ENCODE results near the gene CXCL1. TPM values are rescaled to one million over a fixed set of nuclear protein-coding genes. Genes with fewer than 3 reads are reported as not detected.

The CXCL1 gene
- total RNA-seq, result not detected

DNA sequence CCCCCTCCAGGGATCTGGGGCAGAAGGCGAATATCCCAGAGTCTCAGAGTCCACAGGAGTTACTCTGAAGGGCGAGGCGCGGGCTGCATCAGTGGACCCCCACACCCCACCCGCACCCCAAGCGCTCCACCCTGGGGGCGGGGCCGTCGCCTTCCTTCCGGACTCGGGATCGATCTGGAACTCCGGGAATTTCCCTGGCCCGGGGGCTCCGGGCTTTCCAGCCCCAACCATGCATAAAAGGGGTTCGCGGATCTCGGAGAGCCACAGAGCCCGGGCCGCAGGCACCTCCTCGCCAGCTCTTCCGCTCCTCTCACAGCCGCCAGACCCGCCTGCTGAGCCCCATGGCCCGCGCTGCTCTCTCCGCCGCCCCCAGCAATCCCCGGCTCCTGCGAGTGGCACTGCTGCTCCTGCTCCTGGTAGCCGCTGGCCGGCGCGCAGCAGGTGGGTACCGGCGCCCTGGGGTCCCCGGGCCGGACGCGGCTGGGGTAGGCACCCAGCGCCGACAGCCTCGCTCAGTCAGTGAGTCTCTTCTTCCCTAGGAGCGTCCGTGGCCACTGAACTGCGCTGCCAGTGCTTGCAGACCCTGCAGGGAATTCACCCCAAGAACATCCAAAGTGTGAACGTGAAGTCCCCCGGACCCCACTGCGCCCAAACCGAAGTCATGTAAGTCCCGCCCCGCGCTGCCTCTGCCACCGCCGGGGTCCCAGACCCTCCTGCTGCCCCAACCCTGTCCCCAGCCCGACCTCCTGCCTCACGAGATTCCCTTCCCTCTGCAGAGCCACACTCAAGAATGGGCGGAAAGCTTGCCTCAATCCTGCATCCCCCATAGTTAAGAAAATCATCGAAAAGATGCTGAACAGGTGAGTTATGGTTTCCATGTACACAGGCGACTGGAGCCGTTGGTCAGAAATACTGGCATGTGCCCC, at the start of gene CXCL1:
TSS of gene CXCL1 (plus strand) at position 264 of the 926 bp plus-strand sequence. CDS start at position 342, 78 bp downstream.
- H3K36me3 Mint-ChIP-seq, result no peaks in the 10 kb centered on the region

DNA sequence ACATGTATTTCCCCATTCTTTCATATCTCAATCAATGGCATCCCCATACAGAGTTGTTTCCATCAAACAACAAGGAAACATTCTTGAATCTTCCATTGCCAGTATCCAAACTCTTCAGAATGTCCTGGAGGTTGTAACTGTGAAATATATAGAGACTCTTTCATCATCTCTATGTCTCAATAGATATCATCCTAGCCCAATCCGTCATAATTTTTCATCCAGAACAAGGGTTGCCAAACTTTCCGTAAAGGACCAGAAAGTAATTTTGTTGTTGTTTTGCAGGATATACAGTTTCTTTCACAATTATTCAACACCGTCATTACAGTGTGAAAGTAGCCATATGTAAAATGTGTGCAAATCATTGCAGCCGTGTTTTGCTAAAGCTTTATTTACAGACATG, 47.9 kb upstream of the CXCL1 start:
- H3K27ac Mint-ChIP-seq, result no peak overlapping the region
- no peak for ATAC-seq
- H3K9me3 Mint-ChIP-seq, result peaks cover 18 to 19% of the 10 kb centered on the region in 2 donors

More for the DNA sequence above, at the start of gene CXCL1:
- ATAC-seq (peak in 1 of 2 donors; percentile 34), DNase-seq (ENCODE audit: low spot score in 2 of 2) (no peak)
- peaks cover 0 to 4% of the 10 kb centered on the region in 2 donors for H3K9me3 Mint-ChIP-seq
- H3K27ac Mint-ChIP-seq, result no peak within 1 kb of the TSS

DNA sequence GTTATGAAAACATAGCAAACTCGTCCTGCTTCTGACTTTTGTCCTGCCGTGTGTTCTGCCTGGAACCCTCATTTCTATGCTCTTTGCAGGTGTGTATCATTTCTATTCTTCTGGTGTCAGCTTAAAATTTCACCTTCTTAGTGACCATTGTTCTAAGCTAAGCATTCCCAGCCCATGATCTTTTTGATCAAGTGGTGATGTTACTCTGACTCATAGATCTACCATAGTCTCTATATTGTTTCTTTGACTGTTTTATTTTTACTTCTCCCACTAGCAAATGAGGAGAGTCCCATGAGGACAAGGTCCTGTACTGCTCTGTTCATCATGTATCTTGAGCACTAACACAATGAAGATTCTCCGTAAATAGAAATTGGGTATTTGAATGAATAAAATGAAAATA, 46.8 kb upstream of the CXCL1 start:
- ATAC-seq (no peak), DNase-seq (ENCODE audit: low spot score in 2 of 2) (no peak)
- Mint-ChIP-seq H3K9me3 (peaks cover 10 to 15% of the 10 kb centered on the region in 2 donors), H3K27ac (no peak overlapping the region), H3K36me3 (no peaks in the 10 kb centered on the region)

More for the DNA sequence above, 47.9 kb upstream of the CXCL1 start:
- DNase-seq (ENCODE audit: low spot score in 2 of 2), result no peak
- no peaks in the 10 kb centered on the region for H3K36me3 Mint-ChIP-seq

- Mint-ChIP-seq H3K36me3 (no peaks in the 10 kb centered on the region), H3K9me3 (peaks cover 6 to 12% of the 10 kb centered on the region in 2 donors), H3K27ac (no peak overlapping the region)
- DNase-seq (ENCODE audit: low spot score in 2 of 2), result no peak
- no peak for ATAC-seq
Measured at GRCh38 chr4:73822812-73823504, 46.2 kb upstream of the CXCL1 start.

- Mint-ChIP-seq H3K27ac (no peak overlapping the region), H3K36me3 (no peaks in the 10 kb centered on the region), H3K9me3 (peaks cover 6 to 12% of the 10 kb centered on the region in 2 donors)
- DNase-seq (ENCODE audit: low spot score in 2 of 2) (no peak), ATAC-seq (no peak)
Measured at GRCh38 chr4:73823760-73824159, 45.4 kb upstream of the CXCL1 start.

DNA sequence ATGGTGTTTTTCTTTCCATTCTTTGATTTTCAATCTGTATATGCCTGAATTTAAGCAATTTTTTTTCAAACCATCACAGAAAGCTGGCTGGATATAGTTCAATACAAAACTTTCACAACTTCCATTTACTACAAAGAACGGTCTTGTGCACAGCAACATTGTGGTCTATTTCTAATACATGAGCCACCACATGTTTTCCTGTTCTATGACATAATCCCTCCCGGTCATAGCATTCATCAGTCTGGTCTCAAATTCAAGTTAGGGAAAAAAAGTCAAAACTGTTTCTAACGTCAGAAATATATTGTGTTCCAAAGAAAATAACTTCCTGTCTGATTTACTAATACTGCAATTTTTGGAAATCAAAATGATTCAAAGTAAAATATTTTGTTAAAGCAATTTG, 40.2 kb upstream of the CXCL1 start:
- ATAC-seq, result no peak
- H3K9me3 Mint-ChIP-seq, result peaks cover 0 to 7% of the 10 kb centered on the region in 2 donors
- no peak overlapping the region for H3K27ac Mint-ChIP-seq
- H3K36me3 Mint-ChIP-seq, result no peaks in the 10 kb centered on the region
- DNase-seq (ENCODE audit: low spot score in 2 of 2), result no peak

DNA sequence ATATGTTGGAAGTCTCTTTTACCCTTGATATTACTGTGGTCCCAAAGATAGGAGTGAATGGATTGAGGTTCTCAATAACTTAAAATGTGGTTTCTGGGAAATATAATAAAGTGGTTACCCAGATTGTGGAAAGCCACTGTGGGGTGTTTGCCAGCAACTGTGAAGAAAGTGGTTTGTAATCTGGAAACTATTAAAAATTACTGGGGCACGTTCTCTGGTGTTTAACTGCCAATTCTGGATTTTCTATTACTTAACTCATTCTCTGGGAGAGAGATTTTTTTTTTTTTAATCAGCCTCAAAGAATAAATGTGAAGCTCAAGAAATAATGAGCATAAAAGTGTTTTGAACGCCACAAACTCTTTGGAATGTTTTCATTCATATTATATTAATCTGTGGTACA, 37.6 kb upstream of the CXCL1 start:
- Mint-ChIP-seq H3K9me3 (peaks cover 0 to 7% of the 10 kb centered on the region in 2 donors), H3K36me3 (no peaks in the 10 kb centered on the region), H3K27ac (no peak overlapping the region)
- ATAC-seq (no peak), DNase-seq (ENCODE audit: low spot score in 2 of 2) (no peak)

GRCh38 chr4:73832651-73833237, 36.4 kb upstream of the CXCL1 start:
- no peak for DNase-seq (ENCODE audit: low spot score in 2 of 2)
- no peak for ATAC-seq

DNA sequence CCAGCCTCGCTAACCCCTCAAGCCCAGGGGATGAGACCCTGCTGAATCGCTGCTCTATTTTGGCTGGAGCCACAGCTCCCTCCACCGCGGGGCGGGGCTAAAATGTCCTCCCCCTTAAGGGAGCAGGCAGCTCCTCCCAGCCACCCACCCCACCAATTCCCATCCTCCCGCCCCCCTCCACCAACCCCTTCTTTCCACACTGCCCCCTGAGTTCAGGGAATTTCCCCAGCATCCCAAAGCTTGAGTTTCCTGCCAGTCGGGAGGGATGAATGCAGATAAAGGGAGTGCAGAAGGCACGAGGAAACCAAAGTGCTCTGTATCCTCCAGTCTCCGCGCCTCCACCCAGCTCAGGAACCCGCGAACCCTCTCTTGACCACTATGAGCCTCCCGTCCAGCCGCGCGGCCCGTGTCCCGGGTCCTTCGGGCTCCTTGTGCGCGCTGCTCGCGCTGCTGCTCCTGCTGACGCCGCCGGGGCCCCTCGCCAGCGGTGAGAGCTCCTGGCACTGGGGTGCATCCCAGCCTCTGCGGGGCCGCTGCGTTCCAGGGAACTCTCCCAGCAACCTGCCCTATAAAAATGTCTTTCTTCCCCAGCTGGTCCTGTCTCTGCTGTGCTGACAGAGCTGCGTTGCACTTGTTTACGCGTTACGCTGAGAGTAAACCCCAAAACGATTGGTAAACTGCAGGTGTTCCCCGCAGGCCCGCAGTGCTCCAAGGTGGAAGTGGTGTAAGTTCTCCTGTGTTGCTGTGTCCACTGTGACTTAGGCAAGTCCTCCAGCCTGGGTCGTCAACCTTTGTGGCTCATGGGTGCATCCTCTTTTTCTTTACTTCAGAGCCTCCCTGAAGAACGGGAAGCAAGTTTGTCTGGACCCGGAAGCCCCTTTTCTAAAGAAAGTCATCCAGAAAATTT, 32.6 kb upstream of the CXCL1 start, which contains the start of gene CXCL6:
TSS of gene CXCL6 (plus strand) at position 306 of the 907 bp plus-strand sequence. CDS start at position 379, 73 bp downstream.
- DNase-seq (ENCODE audit: low spot score in 2 of 2) (no peak), ATAC-seq (no peak)
- Mint-ChIP-seq H3K36me3 (peaks cover 0 to 8% of the 10 kb centered on the region in 2 donors), H3K9me3 (no peaks in the 10 kb centered on the region), H3K27ac (no peak within 1 kb of the TSS)

More at GRCh38 chr4:73832651-73833237, 36.4 kb upstream of the CXCL1 start:
- H3K9me3 Mint-ChIP-seq, result peaks cover 0 to 3% of the 10 kb centered on the region in 2 donors
- no peak overlapping the region for H3K27ac Mint-ChIP-seq
- H3K36me3 Mint-ChIP-seq, result peaks cover 0 to 8% of the 10 kb centered on the region in 2 donors

- Mint-ChIP-seq H3K27ac (no peak overlapping the region), H3K36me3 (peaks cover 0 to 8% of the 10 kb centered on the region in 2 donors), H3K9me3 (no peaks in the 10 kb centered on the region)
- ATAC-seq (no peak), DNase-seq (ENCODE audit: low spot score in 2 of 2) (no peak)
Measured at GRCh38 chr4:73839071-73839470, 30.1 kb upstream of the CXCL1 start.

DNA sequence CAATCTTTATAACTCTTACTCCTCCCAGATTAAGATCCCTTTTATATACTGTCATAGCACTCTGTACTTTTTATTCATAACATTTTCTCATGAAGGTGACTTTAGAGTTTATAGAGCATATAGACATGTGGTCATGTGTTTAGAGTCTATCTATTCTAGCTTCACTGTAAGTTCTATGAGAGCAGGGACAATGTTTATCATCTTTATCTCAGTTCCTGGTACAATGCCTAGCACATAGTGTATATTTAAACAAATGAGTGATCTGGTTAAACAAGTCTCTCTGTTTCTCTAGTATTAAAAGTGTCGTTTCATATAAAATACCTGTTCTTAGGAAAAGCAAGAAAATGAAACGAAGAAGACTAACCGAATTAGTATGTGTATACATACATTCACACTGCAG, 29.5 kb upstream of the CXCL1 start:
- DNase-seq (ENCODE audit: low spot score in 2 of 2) (no peak), ATAC-seq (no peak)
- Mint-ChIP-seq H3K27ac (no peak overlapping the region), H3K36me3 (peaks cover 0 to 8% of the 10 kb centered on the region in 2 donors), H3K9me3 (no peaks in the 10 kb centered on the region)

- no peak overlapping the region for H3K27ac Mint-ChIP-seq
Measured at GRCh38 chr4:73841243-73841925, 27.8 kb upstream of the CXCL1 start.

DNA sequence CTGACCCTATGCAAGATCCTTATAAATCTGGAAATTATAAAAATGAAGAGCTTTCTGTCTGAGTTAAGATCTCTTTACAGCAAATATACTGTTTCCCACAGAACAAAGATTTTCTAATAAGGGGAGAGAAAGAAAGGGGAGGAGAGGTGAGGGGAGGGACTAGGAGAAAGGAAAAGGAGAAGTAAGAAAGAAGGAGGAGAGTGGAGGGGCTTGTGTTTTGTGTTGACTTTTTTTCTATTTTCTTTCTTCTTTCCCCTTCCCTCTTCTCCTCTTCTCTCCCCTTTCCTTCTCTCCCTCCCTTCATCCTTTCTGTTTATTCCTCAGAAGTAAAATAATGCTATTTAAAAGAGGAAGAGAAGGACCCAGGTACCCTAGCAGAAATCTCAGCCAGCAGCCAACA, 26.5 kb upstream of the CXCL1 start:
- H3K36me3 Mint-ChIP-seq, result no peaks in the 10 kb centered on the region
- no peak overlapping the region for H3K27ac Mint-ChIP-seq
- no peak for DNase-seq (ENCODE audit: low spot score in 2 of 2)
- no peak for ATAC-seq
- H3K9me3 Mint-ChIP-seq, result no peaks in the 10 kb centered on the region

More at GRCh38 chr4:73841243-73841925, 27.8 kb upstream of the CXCL1 start:
- ATAC-seq (no peak), DNase-seq (ENCODE audit: low spot score in 2 of 2) (no peak)
- peaks cover 0 to 8% of the 10 kb centered on the region in 2 donors for H3K36me3 Mint-ChIP-seq
- no peaks in the 10 kb centered on the region for H3K9me3 Mint-ChIP-seq

DNA sequence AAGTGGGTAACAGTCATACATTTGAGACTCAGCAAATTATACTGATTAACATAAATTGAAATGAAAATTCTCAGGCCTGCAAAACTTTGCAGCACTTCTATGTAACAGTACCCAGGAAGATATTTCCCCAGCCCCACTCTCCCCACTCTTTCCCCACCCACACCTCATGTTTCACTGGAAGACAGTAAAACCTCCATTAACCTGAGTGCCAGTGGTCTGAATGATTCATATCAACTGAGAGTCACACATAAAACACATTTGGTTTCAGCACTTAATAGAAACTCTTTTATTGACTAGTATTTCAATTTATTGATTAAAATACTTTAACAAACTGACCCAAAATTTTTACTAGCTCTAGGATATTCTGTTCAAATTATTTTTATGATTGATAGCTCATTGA, 25.8 kb upstream of the CXCL1 start:
- Mint-ChIP-seq H3K9me3 (no peaks in the 10 kb centered on the region), H3K36me3 (no peaks in the 10 kb centered on the region), H3K27ac (no peak overlapping the region)
- no peak for DNase-seq (ENCODE audit: low spot score in 2 of 2)
- ATAC-seq, result no peak

DNA sequence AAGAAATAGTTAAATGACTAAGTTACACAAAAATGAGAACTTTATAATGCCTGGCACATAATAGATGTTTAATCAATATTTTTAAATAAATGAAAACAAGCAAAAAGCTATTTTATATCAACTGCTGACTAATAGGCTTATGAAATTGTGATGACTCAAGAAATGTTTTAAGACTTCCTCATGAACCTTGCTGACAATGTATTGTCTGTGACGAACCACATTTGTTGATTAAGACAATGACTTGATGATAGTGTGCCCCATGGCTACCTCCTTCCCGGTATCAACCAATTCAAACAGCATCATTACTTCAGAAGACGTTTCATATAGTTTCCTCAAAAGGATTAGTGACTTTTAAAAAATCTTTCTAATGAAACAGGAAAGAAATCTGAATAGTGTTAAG, 24.8 kb upstream of the CXCL1 start:
- no peaks in the 10 kb centered on the region for H3K36me3 Mint-ChIP-seq
- no peaks in the 10 kb centered on the region for H3K9me3 Mint-ChIP-seq
- DNase-seq (ENCODE audit: low spot score in 2 of 2) (no peak), ATAC-seq (no peak)
- H3K27ac Mint-ChIP-seq, result no peak overlapping the region
